Measurements from ENCODE around the gene NUP62.

- TF ChIP-seq MEF2A (IDR thresholded peaks at IDR 0.05; ENCODE audit: borderline replicate concordance, low read depth) (no peak), FOSL2 (IDR thresholded peaks at IDR 0.05; ENCODE audit: borderline replicate concordance, low read depth) (no peak), RAD21 (IDR thresholded peaks at IDR 0.05; ENCODE audit: low read length) (no peak), CTCF (IDR thresholded peaks at IDR 0.05) (no peak), POLR2AphosphoS5 (IDR thresholded peaks at IDR 0.05; ENCODE audit: low read depth, low read length) (no peak), TEAD4 (IDR thresholded peaks at IDR 0.05; ENCODE audit: borderline replicate concordance, insufficient read depth) (no peak), USF2 (IDR thresholded peaks at IDR 0.05; ENCODE audit: borderline replicate concordance, low read depth, low read length) (no peak), REST (IDR thresholded peaks at IDR 0.05; ENCODE audit: low read depth, low read length) (no peak), RFX5 (IDR thresholded peaks at IDR 0.05; ENCODE audit: low read length) (no peak), JUND (IDR thresholded peaks at IDR 0.05) (no peak), RCOR1 (IDR thresholded peaks at IDR 0.05; ENCODE audit: low read length) (no peak)
These were observed 16.2 kb downstream of the NUP62 start for GRCh38 chr19:49912965-49913685.

Measured in SK-N-SH (cell line).